ACC112 (cell line): Measurements from ENCODE around the gene RTKN.

Experiments used
- H2AFZ ChIP-seq: fragments of 200-600 bp; sonication (generic); one replicate; pipeline ENCODE4 v1.6.0; 2017; ENCODE audit warnings: antibody characterized with exemption, low read length; ENCODE audit not compliant: unreplicated experiment
- H3K27ac ChIP-seq: fragments of 200-600 bp; sonication (generic); 2 replicates; pipeline ENCODE4 v1.5.1; 2014; ENCODE audit warnings: low read depth, mild to moderate bottlenecking, antibody characterized with exemption, low read length, moderate library complexity
- H3K27me3 ChIP-seq: fragments of 200-600 bp; sonication (generic); 2 replicates; pipeline ENCODE4 v1.6.1; 2014; ENCODE audit warnings: mild to moderate bottlenecking, antibody characterized with exemption, low read length, moderate library complexity, mixed read lengths; ENCODE audit not compliant: insufficient read depth
- H3K36me3 ChIP-seq: fragments of 200-600 bp; sonication (generic); 2 replicates; pipeline ENCODE4 v1.6.1; 2016; ENCODE audit warnings: mild to moderate bottlenecking, antibody characterized with exemption, low read length, moderate library complexity, mixed read lengths; ENCODE audit not compliant: insufficient read depth
- H3K4me1 ChIP-seq: fragments of 200-600 bp; sonication (generic); one replicate; pipeline ENCODE4 v1.6.1; 2016; ENCODE audit warnings: low read length, mixed read lengths; ENCODE audit not compliant: insufficient read depth, unreplicated experiment, control insufficient read depth
- H3K4me3 ChIP-seq: fragments of 200-600 bp; sonication (generic); 2 replicates; pipeline ENCODE4 v1.5.1; 2014; ENCODE audit warnings: mild to moderate bottlenecking, low read depth, low read length
- H3K79me2 ChIP-seq: fragments of 200-600 bp; sonication (generic); one replicate; pipeline ENCODE4 v1.6.0; 2016; ENCODE audit warnings: low read length; ENCODE audit not compliant: control insufficient read depth, unreplicated experiment, insufficient read depth

RTKN gene

DNA sequence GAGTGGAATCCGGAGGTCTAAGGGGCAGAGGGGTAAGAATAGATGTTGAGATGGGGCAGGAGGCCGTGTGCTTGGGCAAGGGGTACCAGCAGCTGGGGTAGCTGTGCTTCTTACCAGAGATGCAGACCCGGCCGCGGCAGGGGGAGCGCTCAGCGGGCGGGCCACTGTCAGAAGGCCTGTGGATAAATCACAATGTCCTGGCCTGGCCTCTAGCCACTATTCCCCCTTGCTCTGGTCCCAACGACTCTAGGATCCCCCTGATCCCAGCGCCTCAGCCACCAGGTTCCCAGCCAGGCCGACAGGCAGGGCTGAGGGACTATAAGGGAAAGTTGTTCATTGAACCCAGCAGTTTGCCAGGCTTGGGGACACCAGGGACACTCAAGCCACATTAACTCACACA is 11.2 kb downstream of the RTKN start:
- H3K4me3 ChIP-seq, result no peak overlapping the region
- no peak overlapping the region for H3K27ac ChIP-seq
- no peak overlapping the region for H2AFZ ChIP-seq
- no peaks in the 10 kb centered on the region for H3K4me1 ChIP-seq
- H3K79me2 ChIP-seq, result no peaks in the 10 kb centered on the region
- no peaks in the 10 kb centered on the region for H3K36me3 ChIP-seq
- H3K27me3 ChIP-seq, result no peaks in the 10 kb centered on the region

DNA sequence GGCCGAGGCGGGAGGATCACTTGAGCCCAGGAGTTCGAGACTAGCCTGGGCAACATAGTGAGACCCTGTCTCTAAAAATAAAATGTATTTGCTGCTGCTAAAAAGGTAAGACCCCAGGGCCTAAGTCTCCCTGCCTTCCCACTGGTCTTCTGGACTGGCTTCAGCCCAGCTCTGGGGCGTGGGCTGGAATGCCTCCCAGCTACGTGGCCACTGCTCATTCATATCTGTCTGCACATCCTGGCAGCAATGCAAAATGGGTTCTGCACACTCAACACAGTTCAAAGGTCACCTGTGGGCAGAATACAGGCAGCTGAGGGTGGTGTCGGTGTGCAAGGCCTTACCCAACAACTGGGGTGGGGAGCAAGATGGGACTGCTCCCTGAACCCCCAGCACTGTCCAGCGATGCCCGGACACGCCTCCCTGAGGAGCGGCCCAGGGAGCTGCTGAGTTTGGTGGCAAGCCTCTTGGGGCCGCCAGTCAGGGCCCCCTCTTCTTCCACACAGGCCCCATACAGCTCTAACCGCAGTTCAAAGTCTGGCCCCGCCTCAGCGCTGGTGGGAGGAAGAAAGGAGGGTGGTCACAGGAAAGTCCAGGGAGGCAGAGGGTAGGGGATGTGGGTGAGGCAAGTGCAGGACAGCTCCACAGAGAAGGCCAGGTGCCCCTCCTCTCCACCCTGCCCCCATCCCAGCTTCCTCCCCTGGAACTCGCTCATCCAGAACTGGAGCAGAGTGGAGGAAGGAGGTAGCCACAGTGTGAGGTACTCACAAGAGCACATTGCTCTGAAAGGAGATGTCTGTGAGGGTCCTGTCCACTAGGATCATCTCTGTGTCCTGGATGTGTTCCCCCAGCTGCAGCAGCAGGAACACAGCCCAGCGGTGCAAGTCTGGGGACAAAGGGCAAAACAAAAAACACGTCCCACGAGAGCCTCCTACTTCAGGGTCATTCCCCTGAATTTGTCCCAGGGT is 12.0 kb downstream of the RTKN start:
- Histone ChIP-seq H3K27me3 (no peaks in the 10 kb centered on the region), H3K4me3 (no peak overlapping the region), H3K36me3 (peaks cover 4% of the 10 kb centered on the region; the same call in 1 of the 2 replicates), H3K79me2 (no peaks in the 10 kb centered on the region), H3K4me1 (no peaks in the 10 kb centered on the region), H3K27ac (no peak overlapping the region), H2AFZ (no peak overlapping the region)

DNA sequence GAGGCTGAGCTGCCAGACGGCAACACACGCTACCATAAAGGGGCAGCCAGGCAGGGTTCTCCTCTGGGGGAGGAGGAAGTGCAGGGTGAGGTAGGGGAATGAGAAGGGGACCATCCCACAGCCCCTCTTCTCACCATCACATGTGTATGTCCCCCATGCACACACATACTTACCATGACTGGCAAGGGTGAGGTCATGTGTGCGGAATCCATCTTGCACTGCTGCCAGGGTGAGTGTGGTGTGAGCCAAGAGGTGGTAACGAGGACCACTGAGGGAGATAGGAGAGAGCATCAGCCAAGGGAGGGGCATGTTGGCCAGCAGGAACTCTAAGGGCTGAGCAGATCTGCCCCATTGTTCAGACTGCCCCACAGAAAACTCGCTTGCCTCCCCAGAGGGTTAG is 13.1 kb downstream of the RTKN start:
- no peak overlapping the region for H3K27ac ChIP-seq
- H3K4me3 ChIP-seq, result no peak overlapping the region
- no peak overlapping the region for H2AFZ ChIP-seq
- peaks cover 4% of the 10 kb centered on the region; the same call in 1 of the 2 replicates for H3K36me3 ChIP-seq
- no peaks in the 10 kb centered on the region for H3K79me2 ChIP-seq
- H3K4me1 ChIP-seq, result no peaks in the 10 kb centered on the region
- no peaks in the 10 kb centered on the region for H3K27me3 ChIP-seq

DNA sequence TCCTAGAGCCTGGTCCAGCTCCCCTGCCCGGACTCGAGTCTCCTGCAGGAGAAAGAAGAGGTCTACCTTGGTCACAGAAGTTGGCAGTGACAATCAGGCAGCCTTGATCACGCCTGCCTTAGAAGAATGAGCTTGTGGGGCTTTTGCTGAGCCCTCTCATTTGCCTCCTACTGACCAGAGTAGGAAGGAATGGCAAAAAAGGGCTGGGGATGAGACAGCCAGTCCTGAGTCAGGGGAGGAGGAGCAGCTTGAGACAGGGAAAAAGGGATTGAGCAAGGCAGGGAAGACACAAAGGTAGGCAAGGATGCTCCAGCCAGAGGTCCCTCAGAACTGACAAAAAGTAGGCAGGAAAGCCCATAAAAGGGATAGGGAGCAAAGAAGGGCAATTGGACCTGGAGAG is 14.2 kb downstream of the RTKN start:
- Histone ChIP-seq H3K27me3 (no peaks in the 10 kb centered on the region), H3K36me3 (peaks cover 4% of the 10 kb centered on the region; the same call in 1 of the 2 replicates), H3K27ac (no peak overlapping the region), H3K4me1 (no peaks in the 10 kb centered on the region), H2AFZ (no peak overlapping the region), H3K79me2 (no peaks in the 10 kb centered on the region), H3K4me3 (no peak overlapping the region)

DNA sequence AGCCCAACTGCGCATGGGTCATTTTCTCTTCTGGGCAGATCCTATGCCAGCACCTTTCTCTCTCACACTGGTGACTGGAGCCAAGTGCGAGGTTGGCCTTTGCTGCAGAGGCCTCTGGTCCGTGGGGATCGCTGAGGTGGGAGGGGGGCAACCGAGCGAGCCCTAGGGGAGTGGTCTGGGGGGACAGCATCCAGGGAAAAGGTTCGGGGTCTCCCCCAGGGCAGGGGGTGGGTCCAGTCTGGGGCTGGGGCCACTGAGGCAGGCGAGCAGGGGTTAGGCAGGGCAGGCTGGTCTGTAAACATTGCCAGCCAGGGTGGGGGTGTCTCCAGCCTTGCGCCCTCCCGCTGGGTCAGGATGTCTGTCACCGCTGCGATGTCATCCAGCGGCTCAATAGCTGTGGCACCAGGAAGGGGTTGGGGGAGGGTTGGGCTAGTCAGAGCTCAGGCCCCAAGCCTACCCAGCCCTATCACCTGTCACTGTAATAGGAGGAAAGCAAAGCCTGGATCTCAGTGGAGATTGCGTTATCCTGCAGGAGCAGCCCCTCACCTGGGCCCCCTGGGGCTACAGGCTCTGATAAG is 15.5 kb downstream of the RTKN start:
- Histone ChIP-seq H3K4me1 (no peaks in the 10 kb centered on the region), H3K79me2 (no peaks in the 10 kb centered on the region), H3K27me3 (no peaks in the 10 kb centered on the region), H3K27ac (no peak overlapping the region), H2AFZ (no peak overlapping the region), H3K36me3 (peaks cover 4% of the 10 kb centered on the region; the same call in 1 of the 2 replicates), H3K4me3 (no peak overlapping the region)

DNA sequence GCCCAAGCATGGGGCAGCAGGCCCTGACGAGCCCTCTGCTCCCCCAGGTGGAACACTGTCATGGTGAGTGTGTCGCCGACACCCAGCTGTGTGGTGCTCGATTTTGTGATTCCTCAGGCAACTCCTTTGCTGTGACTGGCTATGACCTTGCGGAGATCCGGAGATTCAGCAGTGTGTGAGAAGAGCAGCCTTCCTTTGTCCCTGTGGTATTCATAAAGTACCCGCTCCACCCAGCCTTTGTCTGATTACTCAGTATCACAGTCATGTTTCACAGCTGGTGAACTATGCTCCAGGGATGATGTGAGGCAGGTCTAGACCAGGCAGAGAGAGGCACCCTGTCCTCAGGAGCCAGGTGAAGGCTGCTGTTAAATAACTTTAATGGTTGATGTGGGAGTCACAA is 16.2 kb downstream of the RTKN start:
- Histone ChIP-seq H3K27me3 (no peaks in the 10 kb centered on the region), H3K36me3 (peaks cover 4% of the 10 kb centered on the region; the same call in 1 of the 2 replicates), H3K79me2 (no peaks in the 10 kb centered on the region), H3K4me3 (no peak overlapping the region), H2AFZ (no peak overlapping the region), H3K27ac (no peak overlapping the region), H3K4me1 (no peaks in the 10 kb centered on the region)

DNA sequence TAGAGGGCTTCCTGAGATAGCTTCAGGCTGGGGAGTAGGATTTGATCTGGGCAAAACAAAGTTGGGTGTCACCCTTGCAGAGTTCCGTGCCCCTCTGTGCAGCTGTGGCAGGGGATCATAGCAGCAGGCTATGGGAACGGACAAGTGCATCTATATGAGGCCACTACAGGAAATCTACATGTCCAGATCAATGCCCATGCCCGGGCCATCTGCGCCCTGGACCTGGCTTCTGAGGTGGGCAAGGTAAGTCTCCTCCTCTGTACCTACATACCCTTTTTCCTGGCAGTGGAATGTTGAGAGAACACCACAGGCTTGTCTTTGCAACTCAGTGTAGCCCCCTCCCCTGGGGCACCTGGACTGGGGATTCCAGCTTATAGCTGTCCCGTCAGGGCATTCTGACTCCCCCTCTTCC is 16.7 kb downstream of the RTKN start:
- Histone ChIP-seq H3K4me3 (no peak overlapping the region), H3K36me3 (peaks cover 4% of the 10 kb centered on the region; the same call in 1 of the 2 replicates), H2AFZ (no peak overlapping the region), H3K27me3 (no peaks in the 10 kb centered on the region), H3K27ac (no peak overlapping the region), H3K79me2 (no peaks in the 10 kb centered on the region), H3K4me1 (no peaks in the 10 kb centered on the region)

DNA sequence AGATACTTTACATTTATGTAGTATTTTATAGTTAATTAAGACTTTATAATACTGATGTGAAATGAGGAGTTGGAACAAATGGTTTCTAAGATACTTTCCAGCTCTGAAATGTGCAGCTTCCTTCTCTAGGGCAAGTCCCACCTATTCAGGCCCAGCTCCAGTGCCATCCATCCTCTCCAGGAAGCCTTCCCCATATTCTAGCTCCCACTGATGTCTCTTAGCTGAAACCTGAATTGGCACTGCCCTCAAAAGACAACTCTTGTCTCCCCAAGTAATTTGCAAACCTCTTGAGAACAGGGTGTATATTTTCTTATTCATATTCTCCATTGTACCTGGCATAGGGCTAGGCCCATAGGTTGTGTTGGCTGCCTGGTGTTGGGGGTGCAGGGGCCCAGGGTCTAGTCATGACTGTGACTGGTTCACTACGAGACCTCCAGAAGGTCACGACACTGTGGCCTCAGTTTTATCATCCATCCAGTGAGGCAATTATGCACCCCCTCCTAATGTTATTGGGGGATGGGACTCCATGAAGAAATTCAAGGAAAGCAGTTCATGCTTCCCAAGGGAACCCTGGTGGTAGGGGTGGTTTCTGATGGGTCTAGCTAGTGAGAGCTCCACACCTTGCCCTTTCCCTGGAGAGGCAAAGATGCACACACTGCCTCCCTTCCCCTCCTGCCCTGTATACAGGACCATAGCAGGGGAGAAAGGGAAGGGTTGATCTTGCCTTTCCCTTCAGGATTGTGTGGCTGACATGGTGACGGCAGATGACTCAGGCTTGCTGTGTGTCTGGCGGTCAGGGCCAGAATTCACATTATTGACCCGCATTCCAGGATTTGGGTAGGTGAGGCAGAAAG is 17.4 kb downstream of the RTKN start:
- Histone ChIP-seq H3K4me3 (no peak overlapping the region), H3K27me3 (no peaks in the 10 kb centered on the region), H3K27ac (no peak overlapping the region), H2AFZ (no peak overlapping the region), H3K36me3 (peaks cover 4% of the 10 kb centered on the region; the same call in 1 of the 2 replicates), H3K4me1 (peaks cover 1% of the 10 kb centered on the region), H3K79me2 (no peaks in the 10 kb centered on the region)

DNA sequence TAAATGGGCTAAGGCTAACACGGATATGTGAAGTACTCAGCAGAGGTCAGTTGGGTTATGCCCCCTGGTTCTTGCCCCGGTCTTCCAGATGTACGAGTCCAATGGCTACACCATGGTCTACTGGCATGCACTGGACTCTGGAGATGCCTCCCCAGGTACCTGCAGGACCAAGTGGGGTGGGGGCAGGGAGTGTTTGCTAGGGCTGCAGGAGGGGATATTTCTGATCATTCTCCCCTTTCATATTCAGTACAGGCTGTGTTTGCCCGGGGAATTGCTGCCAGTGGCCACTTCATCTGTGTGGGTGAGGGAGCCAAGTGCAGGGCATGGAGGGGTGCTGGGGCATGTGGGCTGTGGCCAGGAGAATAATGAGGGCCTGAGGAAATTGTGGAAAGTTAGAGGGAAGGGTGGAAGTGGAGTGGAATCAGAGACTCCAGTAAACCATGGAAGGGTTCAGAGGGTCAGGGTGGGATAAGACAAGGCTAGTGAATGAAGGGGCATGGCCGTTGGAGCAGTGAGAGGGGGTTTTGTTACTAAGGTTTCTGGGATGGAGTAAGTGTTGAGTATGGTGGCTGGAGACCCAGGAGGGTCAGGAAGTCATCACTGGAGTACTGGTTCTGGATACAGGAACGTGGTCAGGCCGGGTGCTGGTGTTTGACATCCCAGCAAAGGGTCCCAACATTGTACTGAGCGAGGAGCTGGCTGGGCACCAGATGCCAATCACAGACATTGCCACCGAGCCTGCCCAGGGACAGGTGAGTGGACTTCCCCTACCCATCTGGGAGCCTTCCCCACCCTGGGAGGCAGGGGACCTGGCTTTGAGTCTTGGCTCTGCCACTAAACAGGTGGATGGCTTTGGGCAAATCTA is 18.3 kb downstream of the RTKN start:
- Histone ChIP-seq H3K79me2 (no peaks in the 10 kb centered on the region), H3K27me3 (no peaks in the 10 kb centered on the region), H2AFZ (no peak overlapping the region), H3K4me1 (peaks cover 3% of the 10 kb centered on the region), H3K36me3 (peaks cover 4% of the 10 kb centered on the region; the same call in 1 of the 2 replicates), H3K4me3 (no peak overlapping the region), H3K27ac (no peak overlapping the region)
